ENCODE measurements around the gene TVP23C.

DNA sequence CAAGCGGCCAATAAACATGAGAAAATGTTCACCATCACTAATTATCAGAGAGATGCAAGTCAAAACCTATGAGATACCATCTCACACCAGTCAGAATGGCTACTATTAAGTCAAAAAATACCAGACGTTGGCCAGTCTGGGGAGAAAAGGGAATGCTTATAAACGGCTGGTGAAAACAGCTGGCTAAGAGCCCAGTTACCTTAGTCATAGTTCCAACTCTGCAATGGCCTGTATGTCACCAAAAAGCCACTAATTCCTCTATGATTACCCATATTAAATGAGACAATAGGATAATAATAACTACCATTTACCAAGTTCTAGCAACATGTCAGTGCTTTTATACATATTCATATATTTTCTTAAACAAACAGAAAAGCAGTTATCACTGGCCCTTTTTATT is 52.9 kb downstream of the TVP23C start:
- TF ChIP-seq, protein P1, sequence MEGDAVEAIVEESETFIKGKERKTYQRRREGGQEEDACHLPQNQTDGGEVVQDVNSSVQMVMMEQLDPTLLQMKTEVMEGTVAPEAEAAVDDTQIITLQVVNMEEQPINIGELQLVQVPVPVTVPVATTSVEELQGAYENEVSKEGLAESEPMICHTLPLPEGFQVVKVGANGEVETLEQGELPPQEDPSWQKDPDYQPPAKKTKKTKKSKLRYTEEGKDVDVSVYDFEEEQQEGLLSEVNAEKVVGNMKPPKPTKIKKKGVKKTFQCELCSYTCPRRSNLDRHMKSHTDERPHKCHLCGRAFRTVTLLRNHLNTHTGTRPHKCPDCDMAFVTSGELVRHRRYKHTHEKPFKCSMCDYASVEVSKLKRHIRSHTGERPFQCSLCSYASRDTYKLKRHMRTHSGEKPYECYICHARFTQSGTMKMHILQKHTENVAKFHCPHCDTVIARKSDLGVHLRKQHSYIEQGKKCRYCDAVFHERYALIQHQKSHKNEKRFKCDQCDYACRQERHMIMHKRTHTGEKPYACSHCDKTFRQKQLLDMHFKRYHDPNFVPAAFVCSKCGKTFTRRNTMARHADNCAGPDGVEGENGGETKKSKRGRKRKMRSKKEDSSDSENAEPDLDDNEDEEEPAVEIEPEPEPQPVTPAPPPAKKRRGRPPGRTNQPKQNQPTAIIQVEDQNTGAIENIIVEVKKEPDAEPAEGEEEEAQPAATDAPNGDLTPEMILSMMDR (IDR thresholded peaks at IDR 0.05; ENCODE audit: low read length), result no peak
- TF ChIP-seq EZH2 (IDR thresholded peaks at IDR 0.05; ENCODE audit: borderline replicate concordance, low read length), result no peak
